Mammary epithelial cell (primary cell): Measurements from ENCODE around the gene NCKAP5.

Source experiments
- EZH2 ChIP-seq: IDR thresholded peaks from 2 replicates; pipeline ENCODE4 v1.6.1; 2012; ENCODE audit warnings: low read length, inconsistent platforms, borderline replicate concordance
- TF ChIP-seq, protein P1 (sequence below), 2 donors: IDR thresholded peaks in 1 of 2; conservative IDR thresholded peaks in 1 of 2; 2 replicates each; pipeline ENCODE4 v1.5.1; 2011 to 2012; ENCODE audit warnings: inconsistent platforms in 2 of 2, low read length in 2 of 2, mild to moderate bottlenecking in 2 of 2, control low read depth in 1 of 2, low read depth in 1 of 2; ENCODE audit not compliant: insufficient read depth in 1 of 2; ENCODE audit errors: extremely low read depth in 1 of 2

DNA sequence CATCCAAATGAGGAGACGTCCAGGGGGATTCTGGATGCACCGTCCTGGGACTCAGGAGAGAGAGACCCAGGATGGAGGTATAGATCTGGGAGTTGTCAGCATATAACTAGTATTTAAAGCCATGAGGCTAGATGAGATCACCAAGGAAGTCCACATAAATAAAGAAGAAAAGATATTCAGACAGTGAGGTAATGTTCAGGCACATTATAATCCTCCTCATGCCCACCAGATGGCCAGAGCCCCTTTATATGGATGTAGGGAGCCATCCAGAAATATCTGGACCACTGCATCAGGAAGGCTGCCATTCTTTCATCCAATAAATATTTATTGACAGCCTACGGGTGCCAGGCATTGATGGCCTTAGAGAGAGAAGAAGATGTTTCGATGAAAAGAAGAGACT lies 21.2 kb upstream of the NCKAP5 start:
- TF ChIP-seq, protein P1, sequence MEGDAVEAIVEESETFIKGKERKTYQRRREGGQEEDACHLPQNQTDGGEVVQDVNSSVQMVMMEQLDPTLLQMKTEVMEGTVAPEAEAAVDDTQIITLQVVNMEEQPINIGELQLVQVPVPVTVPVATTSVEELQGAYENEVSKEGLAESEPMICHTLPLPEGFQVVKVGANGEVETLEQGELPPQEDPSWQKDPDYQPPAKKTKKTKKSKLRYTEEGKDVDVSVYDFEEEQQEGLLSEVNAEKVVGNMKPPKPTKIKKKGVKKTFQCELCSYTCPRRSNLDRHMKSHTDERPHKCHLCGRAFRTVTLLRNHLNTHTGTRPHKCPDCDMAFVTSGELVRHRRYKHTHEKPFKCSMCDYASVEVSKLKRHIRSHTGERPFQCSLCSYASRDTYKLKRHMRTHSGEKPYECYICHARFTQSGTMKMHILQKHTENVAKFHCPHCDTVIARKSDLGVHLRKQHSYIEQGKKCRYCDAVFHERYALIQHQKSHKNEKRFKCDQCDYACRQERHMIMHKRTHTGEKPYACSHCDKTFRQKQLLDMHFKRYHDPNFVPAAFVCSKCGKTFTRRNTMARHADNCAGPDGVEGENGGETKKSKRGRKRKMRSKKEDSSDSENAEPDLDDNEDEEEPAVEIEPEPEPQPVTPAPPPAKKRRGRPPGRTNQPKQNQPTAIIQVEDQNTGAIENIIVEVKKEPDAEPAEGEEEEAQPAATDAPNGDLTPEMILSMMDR (conservative IDR thresholded peaks at IDR 0.05 in 1 of 2, IDR thresholded peaks at IDR 0.05 in 1 of 2; ENCODE audit: extremely low read depth in 1 of 2, insufficient read depth in 1 of 2, low read depth in 1 of 2, low read length in 2 of 2): no peak
- TF ChIP-seq EZH2: no peak
